PC-9 (cell line): Measurements from ENCODE around the gene ATP6V1G3. TPM values are rescaled to one million over a fixed set of nuclear protein-coding genes. Genes with fewer than 3 reads are reported as not detected.

Source experiments
- BruUV-seq: library from RNA; stranded (reverse); fragments of 400-500 nt; replicated peaks from 2 replicates; lab custom pipeline; 2021; lab: Mats Ljungman, UMichigan
- CTCF ChIA-PET: fragments of 300-600 bp; sonication (Branson Sonifier 250); formaldehyde crosslinking; loops from one replicate; lab custom pipeline; 2022; ENCODE audit warnings: antibody characterized with exemption; lab: Charles Lee
- POLR2A ChIA-PET: fragments of 300-600 bp; sonication (Branson Sonifier 250); formaldehyde crosslinking; loops from one replicate; lab custom pipeline; 2022; ENCODE audit warnings: antibody characterized with exemption; ENCODE audit not compliant: unreplicated experiment; lab: Charles Lee
- DNase-seq, 2 experiments: peaks; one replicate each; pipeline versions ENCODE4 v3.0.0 to v3.0.0-alpha.2; 2015 to 2022; ENCODE audit warnings: mixed read lengths in 1 of 2
- H2AFZ ChIP-seq: fragments of 200-600 bp; sonication (generic); 2 replicates; pipeline ENCODE4 v1.8.1; 2017; ENCODE audit warnings: antibody characterized with exemption
- H3F3A ChIP-seq: fragments of 200-600 bp; sonication (generic); 2 replicates; pipeline ENCODE4 v1.8.1; 2017; ENCODE audit warnings: antibody characterized with exemption, mild to moderate bottlenecking, low read depth; ENCODE audit not compliant: insufficient read depth
- H3K27ac ChIP-seq: fragments of 200-600 bp; sonication (generic); 2 replicates; pipeline ENCODE4 v1.6.1; 2016; ENCODE audit warnings: mixed run types
- H3K27me3 ChIP-seq: fragments of 200-600 bp; sonication (generic); 2 replicates; pipeline ENCODE4 v1.6.1; 2016; ENCODE audit warnings: low read depth, mixed run types; ENCODE audit not compliant: insufficient read depth
- H3K36me3 ChIP-seq: fragments of 200-600 bp; sonication (generic); 2 replicates; pipeline ENCODE4 v1.6.1; 2016; ENCODE audit warnings: low read depth, mixed run types
- H3K4me1 ChIP-seq: fragments of 200-600 bp; sonication (generic); replicated peaks from 2 replicates; pipeline ENCODE4 v1.6.1; 2016; ENCODE audit warnings: mixed run types; ENCODE audit not compliant: insufficient read depth
- H3K4me2 ChIP-seq: fragments of 200-600 bp; sonication (generic); 2 replicates; pipeline ENCODE4 v1.6.1; 2017; ENCODE audit warnings: mixed run types
- H3K4me3 ChIP-seq: fragments of 200-600 bp; sonication (generic); 2 replicates; pipeline ENCODE4 v1.6.1; 2016; ENCODE audit warnings: mixed run types
- H3K79me2 ChIP-seq: fragments of 200-600 bp; sonication (generic); 2 replicates; pipeline ENCODE4 v1.6.1; 2017; ENCODE audit warnings: low read depth, mixed run types
- H3K9me2 ChIP-seq: fragments of 200-600 bp; sonication (generic); 2 replicates; pipeline ENCODE4 v1.8.1; 2017; ENCODE audit warnings: mild to moderate bottlenecking; ENCODE audit not compliant: insufficient read depth
- H3K9me3 ChIP-seq: fragments of 200-600 bp; sonication (generic); 2 replicates; pipeline ENCODE4 v1.8.1; 2016; ENCODE audit warnings: low read depth; ENCODE audit not compliant: insufficient read depth
- H4K20me1 ChIP-seq: fragments of 200-600 bp; sonication (generic); 2 replicates; pipeline ENCODE4 v1.8.1; 2017; ENCODE audit not compliant: insufficient read depth
- CTCF ChIP-seq: fragments of 200-600 bp; sonication (generic); conservative IDR thresholded peaks from 2 replicates; pipeline ENCODE4 v1.6.1; 2017; ENCODE audit warnings: mixed run types, antibody characterized with exemption, mild to moderate bottlenecking, moderate library complexity
- EZH2 ChIP-seq: fragments of 200-600 bp; sonication (generic); IDR thresholded peaks from 2 replicates; pipeline ENCODE4 v1.8.0; 2017; ENCODE audit warnings: antibody characterized with exemption, low read depth
- intact Hi-C: fragments of 100-400 bp; cut with micrococcal nuclease; formaldehyde crosslinking; loops from one replicate; pipeline ENCODE4 v1.10.0; 2022; ENCODE audit not compliant: unreplicated experiment
- total RNA-seq: library from RNA; stranded (reverse); gene quantifications from 2 replicates; pipeline ENCODE4 v1.2.3, GENCODE V29; 2021

Gene ATP6V1G3
- total RNA-seq, 1 experiment from 2014 or later = not detected

GRCh38 chr1:198577444-198577843, 37.0 kb upstream of the ATP6V1G3 start:
- DNase-seq = peak in 1 of 2 experiments; percentile 44
- no peak overlapping the region for H2AFZ ChIP-seq
- intact Hi-C loops = loop anchor here (5.0 kb wide), 1 partner anchor 80 kb away; no protein-coding TSS in a partner anchor

GRCh38 chr1:198575798-198576641, 35.5 kb upstream of the ATP6V1G3 start:
- Histone ChIP-seq H3K36me3 (no peaks in the 10 kb centered on the region), H3K9me2 (no peaks in the 10 kb centered on the region), H3K4me1 (no peaks in the 10 kb centered on the region), H3K79me2 (no peaks in the 10 kb centered on the region), H3K9me3 (no peaks in the 10 kb centered on the region), H3F3A (no peaks in the 10 kb centered on the region), H2AFZ (no peak overlapping the region), H3K27me3 (no peaks in the 10 kb centered on the region), H3K4me3 (no peak overlapping the region), H3K27ac (no peak overlapping the region), H3K4me2 (no peak overlapping the region), H4K20me1 (no peaks in the 10 kb centered on the region)
- ChIA-PET CTCF (no interaction called here), POLR2A (no interaction called here)
- TF ChIP-seq EZH2 (no peak), CTCF (no peak)
- intact Hi-C loops = loop anchor here (5.0 kb wide), 1 partner anchor 81 kb away; no protein-coding TSS in a partner anchor
- no peak for DNase-seq
- BruUV-seq = no TSS peak

More at GRCh38 chr1:198577444-198577843, 37.0 kb upstream of the ATP6V1G3 start:
- Histone ChIP-seq H3F3A (no peaks in the 10 kb centered on the region), H4K20me1 (no peaks in the 10 kb centered on the region), H3K36me3 (no peaks in the 10 kb centered on the region), H3K27ac (no peak overlapping the region), H3K79me2 (no peaks in the 10 kb centered on the region), H3K4me2 (no peak overlapping the region), H3K4me3 (no peak overlapping the region), H3K9me2 (no peaks in the 10 kb centered on the region), H3K4me1 (no peaks in the 10 kb centered on the region), H3K9me3 (no peaks in the 10 kb centered on the region), H3K27me3 (no peaks in the 10 kb centered on the region)
- BruUV-seq = no TSS peak
- ChIA-PET POLR2A (interaction anchor here (0.7 kb wide), 1 partner anchor 303 kb away, joined by 4 read pairs; no protein-coding TSS in a partner anchor), CTCF (no interaction called here)
- TF ChIP-seq EZH2 = no peak
- no peak for TF ChIP-seq CTCF

- no TSS peak for BruUV-seq
- Histone ChIP-seq H3K4me3 (no peak overlapping the region), H3F3A (no peaks in the 10 kb centered on the region), H3K27me3 (no peaks in the 10 kb centered on the region), H3K36me3 (no peaks in the 10 kb centered on the region), H3K9me2 (no peaks in the 10 kb centered on the region), H3K4me1 (no peaks in the 10 kb centered on the region), H3K4me2 (no peak overlapping the region), H3K27ac (no peak overlapping the region), H2AFZ (no peak overlapping the region), H3K9me3 (no peaks in the 10 kb centered on the region), H4K20me1 (no peaks in the 10 kb centered on the region), H3K79me2 (no peaks in the 10 kb centered on the region)
- no peak for DNase-seq
- CTCF ChIA-PET = no interaction called here
- intact Hi-C loops = loop anchor here (5.0 kb wide), 1 partner anchor 82 kb away; no protein-coding TSS in a partner anchor
- POLR2A ChIA-PET = interaction anchor here (0.6 kb wide), 1 partner anchor 128 kb away, joined by 4 read pairs; no protein-coding TSS in a partner anchor
- TF ChIP-seq CTCF (no peak), EZH2 (no peak)
Measured at GRCh38 chr1:198575292-198575691, 34.8 kb upstream of the ATP6V1G3 start.
